HepG2 (cell line): ENCODE results near the gene WDR31. TPM values are rescaled to one million over a fixed set of nuclear protein-coding genes. Genes with fewer than 3 reads are reported as not detected.

Experiments
- ATAC-seq: fragments of 200-7000 bp; cut with Tn5 transposase; 3 replicates; pipeline ENCODE4 v1.9.1; 2020; ENCODE audit warnings: mild to moderate bottlenecking, moderate library complexity
- BruUV-seq: library from RNA; stranded (reverse); fragments of 400-500 nt; replicated peaks from 2 replicates; lab custom pipeline; 2021; lab: Mats Ljungman, UMichigan
- CTCF ChIA-PET: fragments of 300-600 bp; formaldehyde crosslinking; extraction: SDS; loops from one replicate; lab custom pipeline; 2021; ENCODE audit warnings: low total read pairs, inconsistent platforms, low intra/inter-chr PET ratio; lab: Yijun Ruan, JAX
- POLR2A ChIA-PET: fragments of 350-600 bp; sonication (Branson Sonifier 250); formaldehyde crosslinking; loops from one replicate; lab custom pipeline; 2020; ENCODE audit warnings: antibody characterized with exemption, inconsistent platforms; lab: Yijun Ruan, JAX
- DNase-seq: peaks from one replicate; pipeline ENCODE4 v3.0.0-alpha.2; 2015; ENCODE audit warnings: low spot score
- FAIRE-seq: peaks from 3 replicates; lab custom pipeline; 2011; peaks lifted over from hg19 to GRCh38; lab: Jason Lieb, UNC
- H2AFZ ChIP-seq: one replicate; pipeline ENCODE4 v1.6.1; 2011; ENCODE audit warnings: low read length, inconsistent platforms
- H3K27ac ChIP-seq: fragments of 300-600 bp; 3 replicates; pipeline ENCODE4 v1.8.0; 2011; ENCODE audit warnings: mixed run types, mild to moderate bottlenecking, mixed read lengths, low read length, inconsistent platforms; ENCODE audit not compliant: insufficient read depth; ENCODE audit errors: extremely low read length
- H3K27me3 ChIP-seq, 2 experiments: fragments of 200-600 bp in 1 of 2; 2 replicates in 1 of 2; 3 replicates in 1 of 2; pipeline versions ENCODE4 v1.6.0 to v1.8.0; 2011; ENCODE audit warnings: low read length in 2 of 2, mild to moderate bottlenecking in 2 of 2, moderate library complexity in 2 of 2, inconsistent platforms in 1 of 2; ENCODE audit not compliant: insufficient read depth in 2 of 2, control insufficient read depth in 1 of 2
- H3K36me3 ChIP-seq, 2 experiments: fragments of 200-600 bp in 1 of 2; replicated peaks in 1 of 2; 2 replicates in 1 of 2; 3 replicates in 1 of 2; pipeline versions ENCODE4 v1.5.1 to v1.8.0; 2011; ENCODE audit warnings: low read length in 2 of 2, inconsistent platforms in 1 of 2; ENCODE audit not compliant: insufficient read depth in 2 of 2, control insufficient read depth in 1 of 2
- H3K4me1 ChIP-seq: 2 replicates; pipeline ENCODE4 v1.5.1; 2012; ENCODE audit warnings: low read length, inconsistent platforms; ENCODE audit not compliant: insufficient read depth
- H3K4me2 ChIP-seq: 2 replicates; pipeline ENCODE4 v1.6.0; 2011; ENCODE audit warnings: low read depth, low read length, inconsistent platforms
- H3K4me3 ChIP-seq, 3 experiments: fragments of 200-600 bp in 1 of 3; sonication (generic), shearing (Covaris generic) in 1 of 3; replicated peaks in 1 of 3; 2 replicates each; pipeline ENCODE4 v1.5.1; 2011 to 2016; ENCODE audit warnings: low read length in 3 of 3, inconsistent platforms in 2 of 3, low read depth in 2 of 3, mild to moderate bottlenecking in 2 of 3, control low read depth in 1 of 3, mixed read lengths in 1 of 3; ENCODE audit not compliant: insufficient read depth in 1 of 3
- H3K79me2 ChIP-seq: one replicate; pipeline ENCODE4 v1.6.1; 2011; ENCODE audit warnings: low read length, inconsistent platforms; ENCODE audit not compliant: insufficient read depth
- H3K9ac ChIP-seq: 2 replicates; pipeline ENCODE4 v1.6.0; 2011; ENCODE audit warnings: mild to moderate bottlenecking, low read depth, low read length, inconsistent platforms; ENCODE audit not compliant: insufficient read depth
- H3K9me3 ChIP-seq: 2 replicates; pipeline ENCODE4 v1.5.1; 2012; ENCODE audit warnings: mild to moderate bottlenecking, low read length
- H4K20me1 ChIP-seq: 2 replicates; pipeline ENCODE4 v1.6.0; 2011; ENCODE audit warnings: inconsistent platforms, mild to moderate bottlenecking, low read length, moderate library complexity; ENCODE audit not compliant: insufficient read depth
- BCL6 ChIP-seq: IDR thresholded peaks from 2 replicates; pipeline ENCODE4 v1.6.1; 2016; ENCODE audit warnings: missing genetic modification reagents, missing compliant biosample characterization
- BHLHE40 ChIP-seq: IDR thresholded peaks from 2 replicates; pipeline ENCODE4 v1.6.1; 2011; ENCODE audit warnings: low read length, improper control_type of control experiment
- FOXJ3 ChIP-seq: sonication (generic); formaldehyde crosslinking; IDR thresholded peaks from 2 replicates; pipeline ENCODE4 v1.4.0; 2020; ENCODE audit warnings: missing genetic modification reagents, mild to moderate bottlenecking, borderline replicate concordance
- MED1 ChIP-seq: sonication (generic); formaldehyde crosslinking; IDR thresholded peaks from 2 replicates; pipeline ENCODE4 v1.4.0; 2020; ENCODE audit warnings: missing genetic modification reagents
- RNF219 ChIP-seq: sonication (generic); formaldehyde crosslinking; IDR thresholded peaks from 2 replicates; pipeline ENCODE4 v1.5.0; 2020; ENCODE audit warnings: mild to moderate bottlenecking, missing genetic modification reagents
- THRA ChIP-seq: sonication (generic); formaldehyde crosslinking; IDR thresholded peaks from 2 replicates; pipeline ENCODE4 v1.4.0; 2020; ENCODE audit warnings: missing genetic modification reagents, borderline replicate concordance
- USF2 ChIP-seq, 2 experiments: sonication (generic) in 1 of 2; formaldehyde crosslinking in 1 of 2; IDR thresholded peaks; 2 replicates each; pipeline versions ENCODE4 v1.5.1 to v1.6.1; 2011 to 2020; ENCODE audit warnings: borderline replicate concordance in 1 of 2, low read depth in 1 of 2, low read length in 1 of 2, mild to moderate bottlenecking in 1 of 2, missing genetic modification reagents in 1 of 2, moderate library complexity in 1 of 2
- ZBTB46 ChIP-seq: sonication (generic); formaldehyde crosslinking; IDR thresholded peaks from 2 replicates; pipeline ENCODE4 v1.4.0; 2020; ENCODE audit warnings: mild to moderate bottlenecking, missing genetic modification reagents, borderline replicate concordance
- ZMYM4 ChIP-seq: sonication (generic); formaldehyde crosslinking; IDR thresholded peaks from 2 replicates; pipeline ENCODE4 v1.8.1; 2023; ENCODE audit warnings: mild to moderate bottlenecking, missing genetic modification reagents
- ZNF224 ChIP-seq: sonication (generic); formaldehyde crosslinking; IDR thresholded peaks from 2 replicates; pipeline ENCODE4 v1.5.0; 2020; ENCODE audit warnings: mild to moderate bottlenecking, missing genetic modification reagents
- ZNF30 ChIP-seq: sonication (generic); formaldehyde crosslinking; IDR thresholded peaks from 2 replicates; pipeline ENCODE4 v1.5.0; 2020; ENCODE audit warnings: mild to moderate bottlenecking, missing genetic modification reagents
- ZNF501 ChIP-seq: sonication (generic); formaldehyde crosslinking; IDR thresholded peaks from 2 replicates; pipeline ENCODE4 v1.5.1; 2020; ENCODE audit warnings: mild to moderate bottlenecking, moderate library complexity, missing genetic modification reagents
- ZNF644 ChIP-seq: IDR thresholded peaks from 2 replicates; pipeline ENCODE4 v1.6.1; 2016; ENCODE audit warnings: low read depth
- ZNF776 ChIP-seq: sonication (generic); formaldehyde crosslinking; IDR thresholded peaks from 2 replicates; pipeline ENCODE4 v1.4.0; 2020; ENCODE audit warnings: mild to moderate bottlenecking, missing genetic modification reagents
- WGBS: methylation state at CpG from one replicate; pipeline ENCODE4 v1.1.6; 2017; ENCODE audit warnings: low lambda C conversion rate; 5-methylcytosine and 5-hydroxymethylcytosine counted together
- in situ Hi-C: cut with HindIII; loops from 2 replicates; pipeline ENCODE4 v1.10.0; 2017; ENCODE audit warnings: low pct_unique_long_range_greater_than_20kb; ENCODE audit not compliant: extremely low pct_ligation_motif_present
- intact Hi-C: fragments of 100-400 bp; cut with micrococcal nuclease; formaldehyde crosslinking; loops from one replicate; pipeline ENCODE4 v1.10.0; 2022; ENCODE audit not compliant: unreplicated experiment
- polyA plus RNA-seq, 8 experiments: library from polyadenylated mRNA; depleted of rRNA in 3 of 8; stranded (reverse) in 7 of 8; unstranded in 1 of 8; fragments of >200 nt; fragmentation: Illumina TruSeq in 4 of 8; extraction: Trizol in 4 of 8; gene quantifications; 2 replicates each; pipeline versions ENCODE4 v1.2.1 to v1.2.3, GENCODE V29; 2011 to 2016; ENCODE audit warnings: low read depth in 4 of 8, missing spikeins in 1 of 8, mixed read lengths in 1 of 8; ENCODE audit not compliant: insufficient read depth in 1 of 8
- total RNA-seq, 5 experiments: library from RNA; depleted of rRNA; stranded (reverse); fragments of >200 nt; fragmentation: Illumina TruSeq; extraction: Trizol; gene quantifications; 2 replicates each; pipeline ENCODE4 v1.2.3, GENCODE V29; 2016; ENCODE audit warnings: low read depth in 1 of 5
- TF ChIP-seq, protein P1 (sequence below): IDR thresholded peaks from 2 replicates; pipeline ENCODE4 v1.6.1; 2016; ENCODE audit warnings: missing genetic modification reagents, missing compliant biosample characterization

The WDR31 gene
- total and polyA plus RNA-seq, 2 of the 13 experiments (the other 11 are each of a cell fraction or from before 2014, with no cell fraction given): 0.33 to 1.7 TPM

GRCh38 chr9:113331780-113332179, 8.3 kb downstream of the WDR31 start:
- H3K9me3 ChIP-seq: no peaks in the 10 kb centered on the region
- H3K27ac ChIP-seq: no peak overlapping the region
- no peak overlapping the region for H3K4me2 ChIP-seq
- 53% methylated on average over 4 of the region's 4 CpGs for WGBS
- POLR2A ChIA-PET: no interaction called here
- no TSS peak for BruUV-seq
- no peaks in the 10 kb centered on the region for H4K20me1 ChIP-seq
- CTCF ChIA-PET: no interaction called here
- H3K36me3 ChIP-seq: no peaks in the 10 kb centered on the region
- intact Hi-C loops: no loop called here
- no peak overlapping the region for H3K4me3 ChIP-seq
- H3K79me2 ChIP-seq: no peaks in the 10 kb centered on the region
- H3K4me1 ChIP-seq: no peaks in the 10 kb centered on the region
- no peak overlapping the region for H2AFZ ChIP-seq
- DNase-seq (no peak), FAIRE-seq (no peak), ATAC-seq (no peak)
- no peak overlapping the region for H3K9ac ChIP-seq
- no peaks in the 10 kb centered on the region for H3K27me3 ChIP-seq
- TF ChIP-seq BCL6 (CRISPR knock-in tag): no peak
- no peak for TF ChIP-seq ZNF30 (CRISPR knock-in tag)
- no peak for TF ChIP-seq ZNF224 (CRISPR knock-in tag)
- TF ChIP-seq BHLHE40: no peak
- no peak for TF ChIP-seq USF2 (IDR thresholded peaks at IDR 0.05; ENCODE audit: low read depth, low read length)
- TF ChIP-seq USF2 (CRISPR knock-in tag; IDR thresholded peaks at IDR 0.05; ENCODE audit: borderline replicate concordance): no peak
- TF ChIP-seq RNF219: no peak
- TF ChIP-seq THRA (CRISPR knock-in tag): no peak
- TF ChIP-seq ZBTB46 (CRISPR knock-in tag): no peak
- no peak for TF ChIP-seq ZNF501 (CRISPR knock-in tag)
- no peak for TF ChIP-seq FOXJ3 (CRISPR knock-in tag)
- no peak for TF ChIP-seq ZMYM4 (CRISPR knock-in tag)
- TF ChIP-seq MED1 (CRISPR knock-in tag): no peak
- no peak for TF ChIP-seq ZNF644 (CRISPR knock-in tag)
- TF ChIP-seq, protein P1, sequence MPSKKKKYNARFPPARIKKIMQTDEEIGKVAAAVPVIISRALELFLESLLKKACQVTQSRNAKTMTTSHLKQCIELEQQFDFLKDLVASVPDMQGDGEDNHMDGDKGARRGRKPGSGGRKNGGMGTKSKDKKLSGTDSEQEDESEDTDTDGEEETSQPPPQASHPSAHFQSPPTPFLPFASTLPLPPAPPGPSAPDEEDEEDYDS (CRISPR knock-in tag): no peak
- no peak for TF ChIP-seq ZNF776 (CRISPR knock-in tag)
- in situ Hi-C loops: no loop called here
